H1 (cell line): ENCODE results near the gene P2RX2. TPM values are rescaled to one million over a fixed set of nuclear protein-coding genes. Genes with fewer than 3 reads are reported as not detected.

Experiments
- CTCF ChIA-PET: fragments of 300-600 bp; sonication (Branson Sonifier 250); formaldehyde crosslinking; loops from one replicate; lab custom pipeline; 2021; ENCODE audit not compliant: partially characterized antibody; lab: Charles Lee
- POLR2A ChIA-PET: fragments of 300-600 bp; sonication (Branson Sonifier 250); formaldehyde crosslinking; loops from one replicate; lab custom pipeline; 2021; ENCODE audit warnings: inconsistent platforms; ENCODE audit not compliant: partially characterized antibody; lab: Charles Lee
- DNase-seq, 2 experiments: peaks; one replicate each; pipeline versions ENCODE4 v3.0.0 to v3.0.0-alpha.2; 2010 to 2022; ENCODE audit warnings: low spot score in 2 of 2, low read depth in 1 of 2, mixed read lengths in 1 of 2
- FAIRE-seq: peaks from 2 replicates; lab custom pipeline; 2011; peaks lifted over from hg19 to GRCh38; lab: Jason Lieb, UNC
- H2AFZ ChIP-seq: 2 replicates; pipeline ENCODE4 v1.8.1; 2012; ENCODE audit warnings: low read length, inconsistent platforms
- H2AK5ac ChIP-seq: 2 replicates; pipeline ENCODE4 v1.6.1; 2013; ENCODE audit warnings: low read depth, low read length
- H2BK120ac ChIP-seq: replicated peaks from 2 replicates; pipeline ENCODE3; 2013; ENCODE audit warnings: low read depth, low read length, inconsistent platforms
- H2BK12ac ChIP-seq: 2 replicates; pipeline ENCODE4 v1.6.1; 2013; ENCODE audit warnings: low read depth, low read length
- H2BK15ac ChIP-seq: 2 replicates; pipeline ENCODE4 v1.6.1; 2013; ENCODE audit warnings: low read length
- H2BK20ac ChIP-seq: 2 replicates; pipeline ENCODE4 v1.6.1; 2013; ENCODE audit warnings: low read length
- H2BK5ac ChIP-seq: 2 replicates; pipeline ENCODE4 v1.6.1; 2013; ENCODE audit warnings: low read depth, low read length
- H3K14ac ChIP-seq: 2 replicates; pipeline ENCODE4 v1.6.1; 2013; ENCODE audit warnings: inconsistent platforms; ENCODE audit not compliant: insufficient read length
- H3K18ac ChIP-seq: 2 replicates; pipeline ENCODE4 v1.6.1; 2013; ENCODE audit warnings: low read length; ENCODE audit errors: extremely low read depth
- H3K23ac ChIP-seq: 2 replicates; pipeline ENCODE4 v1.6.1; 2013; ENCODE audit warnings: inconsistent platforms; ENCODE audit not compliant: insufficient read length
- H3K23me2 ChIP-seq: 2 replicates; pipeline ENCODE4 v1.6.1; 2013; ENCODE audit warnings: low read depth, low read length
- H3K27ac ChIP-seq: 2 replicates; pipeline ENCODE4 v1.6.1; 2011; ENCODE audit warnings: low read depth, low read length, inconsistent platforms
- H3K27me3 ChIP-seq, 4 experiments: replicated peaks in 1 of 4; 1 replicate in 1 of 4; 2 replicates in 3 of 4; pipeline versions ENCODE4 v1.6.1 to v1.8.1; 2011 to 2013; ENCODE audit warnings: low read length in 3 of 4, mild to moderate bottlenecking in 3 of 4, inconsistent platforms in 2 of 4, mixed read lengths in 2 of 4, moderate library complexity in 1 of 4; ENCODE audit not compliant: control insufficient read depth in 3 of 4, insufficient read depth in 3 of 4; ENCODE audit errors: extremely low read depth in 1 of 4
- H3K36me3 ChIP-seq, 4 experiments: 2 replicates each; pipeline versions ENCODE4 v1.6.1 to v1.8.1; 2011 to 2013; ENCODE audit warnings: mild to moderate bottlenecking in 4 of 4, low read length in 3 of 4, moderate library complexity in 2 of 4, control low read depth in 1 of 4, inconsistent platforms in 1 of 4; ENCODE audit not compliant: insufficient read depth in 4 of 4, control insufficient read depth in 2 of 4
- H3K4ac ChIP-seq: replicated peaks from 2 replicates; pipeline ENCODE3; 2013; ENCODE audit warnings: low read length, low read depth, mixed read lengths, inconsistent platforms; ENCODE audit not compliant: insufficient read length
- H3K4me1 ChIP-seq, 4 experiments: replicated peaks in 1 of 4; 1 replicate in 1 of 4; 2 replicates in 3 of 4; pipeline versions ENCODE4 v1.6.1 to v1.8.1; 2011 to 2013; ENCODE audit warnings: low read length in 3 of 4, inconsistent platforms in 2 of 4, mixed read lengths in 1 of 4; ENCODE audit not compliant: insufficient read depth in 4 of 4, control insufficient read depth in 3 of 4
- H3K4me2 ChIP-seq, 2 experiments: 2 replicates each; pipeline versions ENCODE4 v1.6.1 to v1.8.1; 2011 to 2013; ENCODE audit warnings: low read depth in 2 of 2, low read length in 2 of 2, control low read depth in 1 of 2, inconsistent platforms in 1 of 2, mild to moderate bottlenecking in 1 of 2; ENCODE audit not compliant: insufficient read depth in 1 of 2
- H3K4me3 ChIP-seq, 4 experiments: fragments of 200-600, 300-600 bp in 1 of 4; sonication (generic), shearing (Covaris generic), sonication (Bioruptor Twin) in 1 of 4; 2 replicates each; pipeline versions ENCODE4 v1.5.1 to v1.8.1; 2011 to 2016; ENCODE audit warnings: low read length in 4 of 4, low read depth in 3 of 4, control low read depth in 2 of 4, inconsistent platforms in 2 of 4, mild to moderate bottlenecking in 2 of 4, mixed read lengths in 1 of 4, moderate library complexity in 1 of 4; ENCODE audit not compliant: insufficient read depth in 2 of 4; ENCODE audit errors: extremely low read depth in 1 of 4
- H3K56ac ChIP-seq: replicated peaks from 2 replicates; pipeline ENCODE3; 2013; ENCODE audit warnings: low read depth, mild to moderate bottlenecking, mixed read lengths, low read length, inconsistent platforms; ENCODE audit not compliant: insufficient read length
- H3K79me1 ChIP-seq: 2 replicates; pipeline ENCODE4 v1.6.1; 2013; ENCODE audit warnings: low read depth, low read length, control low read depth
- H3K79me2 ChIP-seq, 2 experiments: 2 replicates each; pipeline versions ENCODE4 v1.6.1 to v1.8.1; 2012 to 2013; ENCODE audit warnings: low read length in 2 of 2, mild to moderate bottlenecking in 2 of 2, inconsistent platforms in 1 of 2; ENCODE audit not compliant: insufficient read depth in 2 of 2, control insufficient read depth in 1 of 2
- H3K9ac ChIP-seq, 4 experiments: replicated peaks in 1 of 4; 1 replicate in 1 of 4; 2 replicates in 3 of 4; pipeline versions ENCODE4 v1.6.1 to v1.8.1; 2011 to 2013; ENCODE audit warnings: low read depth in 3 of 4, low read length in 3 of 4, control low read depth in 2 of 4, mild to moderate bottlenecking in 2 of 4, moderate library complexity in 2 of 4, inconsistent platforms in 1 of 4; ENCODE audit errors: extremely low read depth in 1 of 4
- H3K9me3 ChIP-seq, 2 experiments: 2 replicates each; pipeline versions ENCODE4 v1.6.1 to v1.8.1; 2012 to 2013; ENCODE audit warnings: mild to moderate bottlenecking in 2 of 2, moderate library complexity in 2 of 2, control low read depth in 1 of 2, inconsistent platforms in 1 of 2, low read depth in 1 of 2, low read length in 1 of 2, mixed read lengths in 1 of 2; ENCODE audit not compliant: insufficient read depth in 2 of 2
- H4K20me1 ChIP-seq, 2 experiments: replicated peaks in 1 of 2; 2 replicates each; pipeline versions ENCODE3 to v1.8.1; 2011 to 2013; ENCODE audit warnings: inconsistent platforms in 2 of 2, low read length in 2 of 2, mild to moderate bottlenecking in 1 of 2; ENCODE audit not compliant: insufficient read depth in 2 of 2, control insufficient read depth in 1 of 2
- H4K5ac ChIP-seq: 2 replicates; pipeline ENCODE4 v1.6.1; 2013; ENCODE audit warnings: low read length, low read depth, mixed read lengths, inconsistent platforms; ENCODE audit not compliant: insufficient read length
- H4K8ac ChIP-seq: 2 replicates; pipeline ENCODE4 v1.8.0; 2013; ENCODE audit warnings: mild to moderate bottlenecking, moderate library complexity, low read length, inconsistent platforms; ENCODE audit not compliant: insufficient read depth; ENCODE audit errors: extremely low read depth
- H4K91ac ChIP-seq: replicated peaks from 2 replicates; pipeline ENCODE3; 2013; ENCODE audit warnings: low read length, mixed read lengths, inconsistent platforms; ENCODE audit not compliant: insufficient read length
- WGBS, 2 experiments: shearing (Covaris generic) in 1 of 2; methylation state at CpG; one replicate each; pipeline versions ENCODE4 v1.1.6 to v1.1.7; 2013 to 2015; ENCODE audit warnings: low lambda C conversion rate in 2 of 2, mixed read lengths in 2 of 2, inconsistent platforms in 1 of 2, low coverage in 1 of 2, missing lambda C conversion rate in 1 of 2; ENCODE audit not compliant: insufficient replicate concordance in 2 of 2, insufficient coverage in 1 of 2, insufficient read length in 1 of 2; ENCODE audit errors: extremely low coverage in 1 of 2, missing lambda C conversion rate in 1 of 2; 5-methylcytosine and 5-hydroxymethylcytosine counted together
- polyA plus RNA-seq, 7 experiments: library from polyadenylated mRNA; depleted of rRNA in 3 of 7; stranded (reverse) in 5 of 7; unstranded in 2 of 7; fragments of >200 nt in 5 of 7; fragments of 200-250 nt in 2 of 7; gene quantifications; 1 replicate in 5 of 7; 2 replicates in 1 of 7; 4 replicates in 1 of 7; pipeline versions ENCODE4 v1.2.1 to v1.2.3, GENCODE V29; 2011 to 2013; ENCODE audit warnings: missing spikeins in 2 of 7, mixed read lengths in 2 of 7
- total RNA-seq: library from RNA; stranded (reverse); fragmentation: NEBNext Ultra II Directional; extraction: Animal tissue kit (Norgen Biotek cat#: 25700); gene quantifications from 2 replicates; pipeline ENCODE4 v1.2.1, GENCODE V29; 2021

P2RX2 gene
- total and polyA plus RNA-seq, 2 of the 8 experiments (the other 6 are each of a cell fraction or from before 2014, with no cell fraction given): 0.84 to 2.2 TPM

GRCh38 chr12:132629330-132629729 is 10.8 kb downstream of the P2RX2 start:
- Histone ChIP-seq H3K4me3 (no peak overlapping the region), H3K4ac (no peak overlapping the region), H2BK120ac (no peak overlapping the region), H3K56ac (no peak overlapping the region), H2BK5ac (no peak overlapping the region), H3K36me3 (peaks cover 30 to 75% (median 63%) of the 10 kb centered on the region in 4 experiments), H3K18ac (no peak overlapping the region), H3K9me3 (no peaks in the 10 kb centered on the region), H3K9ac (no peak overlapping the region), H2BK15ac (no peak overlapping the region), H4K91ac (no peak overlapping the region), H2AK5ac (no peak overlapping the region), H3K14ac (no peak overlapping the region), H2AFZ (no peak overlapping the region), H3K79me2 (no peaks in the 10 kb centered on the region), H3K4me2 (no peak overlapping the region), H3K27ac (no peak overlapping the region), H2BK12ac (no peak overlapping the region), H3K4me1 (no peaks in the 10 kb centered on the region), H4K5ac (no peak overlapping the region), H3K27me3 (no peaks in the 10 kb centered on the region), H4K20me1 (peaks cover 0 to 8% of the 10 kb centered on the region in 2 experiments), H3K23me2 (no peaks in the 10 kb centered on the region), H3K79me1 (no peaks in the 10 kb centered on the region; the same call in 1 of the 2 replicates), H3K23ac (no peak overlapping the region), H4K8ac (no peak overlapping the region), H2BK20ac (no peak overlapping the region)
- FAIRE-seq (no peak), DNase-seq (no peak)
- WGBS, 2 experiments: 92% methylated on average over 6 of the region's 6 CpGs; no CpG with 5 or more reads in 1 of the 2 experiments
- CTCF ChIA-PET: interaction anchor here (1.2 to 2.0 kb wide), 2 partner anchors 9 to 85 kb away, joined by 3 to 11 read pairs; no protein-coding TSS in a partner anchor
- POLR2A ChIA-PET: interaction anchor here (1.1 to 4.6 kb wide), 5 partner anchors 8 to 30 kb away, joined by 3 to 26 read pairs (median 7); partner anchors contain the start of gene P2RX2
